Measurements from ENCODE around the gene NEK3. TPM values are rescaled to one million over a fixed set of nuclear protein-coding genes. Genes with fewer than 3 reads are reported as not detected.
"Not testable (repeated sequence)": the region's sequence is repeated elsewhere in the genome, so short reads cannot be mapped to it uniquely, and the experiment has no call there.

Gene NEK3
- total RNA-seq (10 to 100 TPM in 1 of 9 donors, 1 to 10 TPM in 8; 2.3 to 10.7 (median 5.2) TPM), polyA plus RNA-seq (1 to 10 TPM; 6.8 to 9.3 TPM)
- long read RNA-seq, donor 1, partial matches to known transcripts, result 3 of 6 reads
- long read RNA-seq, donor 1, other reads (novel, unspliced or antisense), result 1 of 6 reads
- long read RNA-seq, donor 2, partial matches to known transcripts, result 1 of 7 reads
- long read RNA-seq, donor 2, other reads (novel, unspliced or antisense), result 5 of 7 reads
- long read RNA-seq, donor 3, partial matches to known transcripts, result 2 of 5 reads
- long read RNA-seq, donor 3, other reads (novel, unspliced or antisense), result 0 of 5 reads

GRCh38 chr13:52159159-52159982 is at the start of gene NEK3:
Gene NEK3 (minus strand): TSS chr13:52159597. CDS start chr13:52156191, 3,406 bp downstream.
- intact Hi-C loops (cut with DNase I), result loop anchor here in 4 of 10 donors (2.0 to 10.0 kb wide), 4 partner anchors 33 to 295 kb away; partner anchors contain the start of genes VPS36 (in 2 of the 4) and CKAP2 (in 1 of the 4)
- Histone ChIP-seq H3K27me3 (no peaks in the 10 kb centered on the region), H3K4me1 (peaks cover 0 to 46% (median 23%) of the 10 kb centered on the region in 12 donors), H3K9me3 (no peaks in the 10 kb centered on the region), H3K36me3 (peaks cover 0 to 14% (median 0%) of the 10 kb centered on the region in 9 donors), H3K27ac (peak within 1 kb of the TSS; percentile 81 to 98 (median 90)), H3K4me3 (peak within 1 kb of the TSS; percentile 73 to 99 (median 88))
- peak in 1 of 2 donors; percentile 30 for TF ChIP-seq POLR2A (IDR thresholded peaks at IDR 0.05)
- no peak for TF ChIP-seq CTCF (IDR thresholded peaks at IDR 0.05)
- 2 to 6% (median 3%) methylated on average over 42 to 74 of the region's 74 CpGs for WGBS, 4 donors
- ATAC-seq (peak; percentile 80 to 96 (median 93)), DNase-seq (peak; percentile 77 to 87 (median 84))

- DNase-seq, H3K36me3 ChIP-seq, H3K4me1 ChIP-seq, H3K9me3 ChIP-seq, H3K27me3 ChIP-seq, H3K27ac ChIP-seq, H3K4me3 ChIP-seq: not testable (repeated sequence)
- WGBS, 4 donors, result 79 to 88% (median 84%) methylated on average over 5 to 6 of the region's 6 CpGs
- ATAC-seq, result peak in 2 of 4 donors; percentile 8 to 23
- intact Hi-C loops (cut with DNase I), result loop anchor here in 1 of 10 donors (10.0 kb wide), 1 partner anchor 204 kb away; no protein-coding TSS in a partner anchor
Observed at GRCh38 chr13:52208384-52208783, 49.0 kb upstream of the NEK3 start.

- not testable (repeated sequence) for ATAC-seq, H3K27me3 ChIP-seq, H3K36me3 ChIP-seq, H3K4me3 ChIP-seq, H3K4me1 ChIP-seq, H3K27ac ChIP-seq, DNase-seq, H3K9me3 ChIP-seq
- 87 to 98% (median 94%) methylated on average over 2 to 3 of the region's 3 CpGs for WGBS, 4 donors
- intact Hi-C loops (cut with DNase I), result loop anchor here in 1 of 10 donors (10.0 kb wide), 1 partner anchor 203 kb away; no protein-coding TSS in a partner anchor
Observed at GRCh38 chr13:52207896-52208295, 48.5 kb upstream of the NEK3 start.

GRCh38 chr13:52207337-52207736 is 47.9 kb upstream of the NEK3 start:
- intact Hi-C loops (cut with DNase I), result loop anchor here in 1 of 10 donors (10.0 kb wide), 1 partner anchor 203 kb away; no protein-coding TSS in a partner anchor
- DNase-seq, H3K27ac ChIP-seq, H3K4me3 ChIP-seq, H3K27me3 ChIP-seq, H3K4me1 ChIP-seq, H3K9me3 ChIP-seq, ATAC-seq, H3K36me3 ChIP-seq: not testable (repeated sequence)
- 100% methylated on average over 2 of the region's 2 CpGs; no CpG with 5 or more reads in 2 of the 4 donors for WGBS, 4 donors

- H3K9me3 ChIP-seq, H3K27me3 ChIP-seq, H3K36me3 ChIP-seq, ATAC-seq, DNase-seq, H3K4me3 ChIP-seq, H3K27ac ChIP-seq: not testable (repeated sequence)
- H3K4me1 ChIP-seq, result peaks cover 0 to 14% (median 0%) of the 10 kb centered on the region in 12 donors
- WGBS, 4 donors, result 70 to 82% (median 75%) methylated on average over 4 of the region's 4 CpGs
- intact Hi-C loops (cut with DNase I), result loop anchor here in 3 of 10 donors (5.0 to 10.0 kb wide), 2 partner anchors 200 to 202 kb away; no protein-coding TSS in a partner anchor
Observed at GRCh38 chr13:52204546-52204945, 45.1 kb upstream of the NEK3 start.

- H3K4me1 ChIP-seq, result peaks cover 0 to 14% (median 0%) of the 10 kb centered on the region in 12 donors
- not testable (repeated sequence) for H3K27ac ChIP-seq, H3K36me3 ChIP-seq, H3K27me3 ChIP-seq, H3K4me3 ChIP-seq, DNase-seq, H3K9me3 ChIP-seq
- WGBS, 4 donors, result 52 to 81% (median 63%) methylated on average over 1 of the region's 1 CpG
- ATAC-seq, result peak in 1 of 4 donors; percentile 14
- intact Hi-C loops (cut with DNase I), result loop anchor here in 3 of 10 donors (5.0 to 10.0 kb wide), 2 partner anchors 199 to 202 kb away; no protein-coding TSS in a partner anchor
Observed at GRCh38 chr13:52203864-52204263, 44.5 kb upstream of the NEK3 start.

GRCh38 chr13:52202506-52202905 is 43.1 kb upstream of the NEK3 start:
- not testable (repeated sequence) for H3K4me3 ChIP-seq, DNase-seq, H3K9me3 ChIP-seq, H3K27ac ChIP-seq, H3K36me3 ChIP-seq, H3K27me3 ChIP-seq, ATAC-seq
- 45 to 67% (median 58%) methylated on average over 7 of the region's 7 CpGs for WGBS, 4 donors
- H3K4me1 ChIP-seq, result peaks cover 0 to 14% (median 0%) of the 10 kb centered on the region in 12 donors
- intact Hi-C loops (cut with DNase I), result loop anchor here in 3 of 10 donors (5.0 to 10.0 kb wide), 2 partner anchors 198 to 200 kb away; no protein-coding TSS in a partner anchor
